Ammon's horn (tissue), 1 donor: ENCODE data around the gene NCAPH2.
"Not testable (repeated sequence)": the region's sequence is repeated elsewhere in the genome, so short reads cannot be mapped to it uniquely, and the experiment has no call there.

ENCODE experiments used
- DNase-seq: peaks from one replicate; pipeline ENCODE4 v3.0.0-alpha.2; 2016; ENCODE audit warnings: low spot score

Gene NCAPH2

GRCh38 chr22:50530877-50531545, 23.0 kb downstream of the NCAPH2 start:
- no peak for DNase-seq

GRCh38 chr22:50531546-50531961, 23.5 kb downstream of the NCAPH2 start:
- no peak for DNase-seq

GRCh38 chr22:50531962-50532674, 24.1 kb downstream of the NCAPH2 start:
- DNase-seq: no peak

- DNase-seq: no peak
Measured at GRCh38 chr22:50532824-50533796, 25.1 kb downstream of the NCAPH2 start.

- DNase-seq: not testable (repeated sequence)
Measured at GRCh38 chr22:50533856-50534711, 26.1 kb downstream of the NCAPH2 start.

- DNase-seq: no peak
Measured at GRCh38 chr22:50535113-50535512, 27.1 kb downstream of the NCAPH2 start.

GRCh38 chr22:50536226-50536625, 28.2 kb downstream of the NCAPH2 start:
- DNase-seq: no peak

GRCh38 chr22:50537765-50538164, 29.7 kb downstream of the NCAPH2 start:
- no peak for DNase-seq

- DNase-seq: no peak
Measured at GRCh38 chr22:50540381-50540780, 32.4 kb downstream of the NCAPH2 start.

- not testable (repeated sequence) for DNase-seq
Measured at GRCh38 chr22:50541667-50542026, 33.6 kb downstream of the NCAPH2 start.

- no peak for DNase-seq
Measured at GRCh38 chr22:50542416-50542927, 34.4 kb downstream of the NCAPH2 start.

GRCh38 chr22:50544078-50544745, 36.2 kb downstream of the NCAPH2 start:
- DNase-seq: no peak

- DNase-seq: no peak
Measured at GRCh38 chr22:50544746-50545253, 36.8 kb downstream of the NCAPH2 start.

GRCh38 chr22:50545522-50546325, 37.7 kb downstream of the NCAPH2 start, which contains the start of gene KLHDC7B:
Gene KLHDC7B, plus strand, starts transcription at chr22:50545899. Its CDS starts 345 bp downstream, at chr22:50546244.
- no peak for DNase-seq

- DNase-seq: no peak
Measured at GRCh38 chr22:50546326-50547262, 38.6 kb downstream of the NCAPH2 start.

- DNase-seq: no peak
Measured at GRCh38 chr22:50547263-50547985, 39.4 kb downstream of the NCAPH2 start.

GRCh38 chr22:50548040-50548920, 40.3 kb downstream of the NCAPH2 start:
- no peak for DNase-seq
